Measurements from ENCODE around the gene CAMSAP1.

The CAMSAP1 gene

GRCh38 chr9:135783540-135784245 lies 123.7 kb downstream of the CAMSAP1 start:
- no peak for DNase-seq (ENCODE audit: low read depth)
- no peak overlapping the region for H3K4me3 ChIP-seq (ENCODE audit: control insufficient read depth, low read depth, low read length)
- no peak for TF ChIP-seq CTCF (IDR thresholded peaks at IDR 0.05; ENCODE audit: control insufficient read depth, insufficient read depth, low read depth, low read length, missing control alignments)

- no peak for TF ChIP-seq CTCF (IDR thresholded peaks at IDR 0.05; ENCODE audit: control insufficient read depth, insufficient read depth, low read depth, low read length, missing control alignments)
- H3K4me3 ChIP-seq (ENCODE audit: control insufficient read depth, low read depth, low read length): no peak overlapping the region
- DNase-seq (ENCODE audit: low read depth): no peak
Observed at GRCh38 chr9:135782946-135783345, 124.4 kb downstream of the CAMSAP1 start.

- H3K4me3 ChIP-seq (ENCODE audit: control insufficient read depth, low read depth, low read length): no peak overlapping the region
- no peak for DNase-seq (ENCODE audit: low read depth)
- TF ChIP-seq CTCF (IDR thresholded peaks at IDR 0.05; ENCODE audit: control insufficient read depth, insufficient read depth, low read depth, low read length, missing control alignments): no peak
Observed at GRCh38 chr9:135780626-135781025, 126.7 kb downstream of the CAMSAP1 start.

GRCh38 chr9:135780086-135780485 lies 127.3 kb downstream of the CAMSAP1 start:
- DNase-seq (ENCODE audit: low read depth): no peak
- H3K4me3 ChIP-seq (ENCODE audit: control insufficient read depth, low read depth, low read length): no peak overlapping the region
- no peak for TF ChIP-seq CTCF (IDR thresholded peaks at IDR 0.05; ENCODE audit: control insufficient read depth, insufficient read depth, low read depth, low read length, missing control alignments)

- DNase-seq (ENCODE audit: low read depth): no peak
- H3K4me3 ChIP-seq (ENCODE audit: control insufficient read depth, low read depth, low read length): no peak overlapping the region
- no peak for TF ChIP-seq CTCF (IDR thresholded peaks at IDR 0.05; ENCODE audit: control insufficient read depth, insufficient read depth, low read depth, low read length, missing control alignments)
Observed at GRCh38 chr9:135779571-135779970, 127.8 kb downstream of the CAMSAP1 start.

GRCh38 chr9:135778421-135778820 lies 128.9 kb downstream of the CAMSAP1 start:
- TF ChIP-seq CTCF (IDR thresholded peaks at IDR 0.05; ENCODE audit: control insufficient read depth, insufficient read depth, low read depth, low read length, missing control alignments): no peak
- no peak overlapping the region for H3K4me3 ChIP-seq (ENCODE audit: control insufficient read depth, low read depth, low read length)
- no peak for DNase-seq (ENCODE audit: low read depth)
